Activated gamma-delta T cell (primary cell): ENCODE data around the gene CMTM2.
"Not testable (repeated sequence)": the region's sequence is repeated elsewhere in the genome, so short reads cannot be mapped to it uniquely, and the experiment has no call there.

Experiments used
- DNase-seq: peaks from one replicate; lab custom pipeline; 2025; lab: John Stamatoyannopoulos, UW

CMTM2 gene

GRCh38 chr16:66605979-66606751, 26.9 kb downstream of the CMTM2 start:
- no peak for DNase-seq

DNA sequence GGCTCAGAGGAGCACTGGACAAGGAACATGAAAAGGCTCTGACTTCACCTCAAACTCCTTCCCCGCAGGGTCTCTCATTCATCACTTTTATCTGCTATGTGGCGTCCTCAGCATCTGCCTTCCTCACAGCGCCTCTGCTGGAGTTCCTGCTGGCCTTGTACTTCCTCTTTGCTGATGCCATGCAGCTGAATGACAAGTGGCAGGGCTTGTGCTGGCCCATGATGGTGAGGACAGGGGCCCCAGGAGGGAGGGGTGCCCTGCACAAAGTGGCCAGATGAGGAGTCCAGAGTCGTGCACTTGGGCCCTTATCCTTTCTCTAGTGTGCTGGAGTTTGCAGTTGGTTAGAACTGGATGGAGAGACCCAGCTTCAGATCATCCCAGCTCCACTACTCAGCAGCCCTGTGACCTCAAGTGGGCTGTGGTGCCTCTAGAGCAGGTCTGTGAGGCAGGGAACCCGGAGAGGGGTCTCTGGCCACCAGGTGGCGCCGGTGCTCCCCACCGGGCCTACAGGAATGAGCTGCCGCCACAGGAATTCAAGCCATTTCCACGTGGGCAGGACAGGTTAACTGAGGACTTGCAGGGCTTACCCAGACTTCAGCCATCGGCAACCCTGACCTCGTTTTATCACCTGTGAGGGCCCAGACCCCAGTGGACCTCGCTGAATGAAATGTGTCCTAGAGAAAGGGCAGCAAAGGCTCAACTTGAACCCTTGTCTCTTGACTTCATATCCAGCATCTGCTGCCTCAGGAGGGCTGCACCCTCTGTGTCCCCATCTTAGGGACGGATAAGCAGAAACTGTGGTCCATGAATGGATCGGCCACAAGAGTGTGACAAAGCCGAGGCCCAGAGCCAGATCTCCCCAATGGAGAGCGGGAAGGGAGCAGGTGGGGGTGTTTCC, 29.2 kb downstream of the CMTM2 start:
- DNase-seq: peak; percentile 59

GRCh38 chr16:66609139-66609510, 29.9 kb downstream of the CMTM2 start:
- DNase-seq: no peak

GRCh38 chr16:66610111-66610820, 31.0 kb downstream of the CMTM2 start:
- DNase-seq: no peak

- DNase-seq: not testable (repeated sequence)
Observed at GRCh38 chr16:66611911-66612310, 32.6 kb downstream of the CMTM2 start.

GRCh38 chr16:66612422-66612821, 33.2 kb downstream of the CMTM2 start:
- no peak for DNase-seq

DNA sequence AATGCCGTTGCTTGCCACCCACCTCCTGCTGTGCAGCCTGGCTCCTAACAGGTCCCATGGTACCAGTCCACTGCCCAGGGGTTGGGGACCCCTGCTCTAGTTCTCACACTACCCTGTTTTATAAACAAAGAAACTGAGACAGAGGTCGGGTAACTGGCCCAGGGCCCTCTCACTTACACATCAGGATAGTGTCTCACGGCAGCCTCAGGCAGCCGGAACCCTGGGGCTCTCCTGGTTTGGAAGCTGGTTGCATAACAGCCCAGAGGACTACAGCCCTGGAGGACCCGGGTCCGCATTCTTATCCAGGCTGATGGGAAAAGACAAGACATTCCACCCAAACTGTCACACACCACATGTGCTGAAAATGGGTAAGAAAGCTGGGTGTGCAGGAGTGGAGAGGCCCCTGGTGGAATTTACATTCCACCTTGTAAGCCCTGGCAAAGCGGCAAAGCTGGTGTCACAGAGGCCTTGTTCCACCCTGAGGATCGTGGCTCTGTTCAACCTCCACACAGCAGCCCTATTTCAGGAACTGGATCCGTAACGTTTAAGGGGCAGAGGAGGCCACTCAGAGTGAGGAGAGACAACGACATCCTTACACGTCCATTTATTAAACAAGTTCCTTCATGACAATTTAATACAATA, 35.0 kb downstream of the CMTM2 start:
- no peak for DNase-seq

DNA sequence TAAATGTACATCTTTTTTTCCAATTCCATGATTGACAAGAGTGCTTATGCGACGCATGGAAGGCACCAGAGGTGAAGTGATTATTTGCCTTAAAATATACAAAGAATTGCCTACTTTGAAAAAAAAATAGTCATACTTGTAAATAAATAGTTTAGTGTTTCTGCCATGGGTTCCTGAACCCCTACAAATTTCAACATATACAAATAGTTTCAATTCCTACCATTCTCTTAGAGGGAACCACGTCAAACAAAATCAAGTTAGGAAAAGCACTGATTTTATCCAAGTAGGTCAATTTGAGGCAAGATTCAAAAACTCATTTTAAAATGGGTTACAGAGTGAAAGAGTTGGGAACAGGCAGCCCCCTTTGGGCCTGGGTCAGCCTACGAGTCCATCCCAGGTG, 36.9 kb downstream of the CMTM2 start:
- DNase-seq: no peak

- DNase-seq: no peak
Observed at GRCh38 chr16:66616592-66616991, 37.3 kb downstream of the CMTM2 start.

DNA sequence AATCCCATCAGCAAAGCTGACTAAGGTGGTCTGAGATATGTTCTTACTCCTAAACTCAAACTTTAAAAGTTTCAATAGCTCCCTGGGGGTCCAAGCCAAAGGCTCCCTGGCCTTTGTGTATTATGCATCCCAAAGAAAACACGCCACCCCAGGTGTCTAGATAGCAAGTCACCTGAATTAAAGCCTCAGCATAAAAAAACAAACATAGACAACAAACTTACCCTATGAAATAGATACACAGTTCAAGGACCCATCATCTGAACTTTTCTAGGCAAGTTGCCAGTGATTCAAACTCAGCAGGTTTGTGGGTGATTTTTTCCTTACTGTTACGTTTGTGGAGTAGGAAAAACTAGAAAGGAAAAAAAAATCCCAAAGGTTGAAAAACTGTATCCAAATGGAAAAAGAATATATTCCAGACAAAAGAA, 37.8 kb downstream of the CMTM2 start:
- no peak for DNase-seq

- DNase-seq: no peak
Observed at GRCh38 chr16:66617728-66618127, 38.5 kb downstream of the CMTM2 start.

GRCh38 chr16:66618588-66619375, 39.5 kb downstream of the CMTM2 start:
- no peak for DNase-seq

- no peak for DNase-seq
Observed at GRCh38 chr16:66619534-66620428, 40.5 kb downstream of the CMTM2 start.

DNA sequence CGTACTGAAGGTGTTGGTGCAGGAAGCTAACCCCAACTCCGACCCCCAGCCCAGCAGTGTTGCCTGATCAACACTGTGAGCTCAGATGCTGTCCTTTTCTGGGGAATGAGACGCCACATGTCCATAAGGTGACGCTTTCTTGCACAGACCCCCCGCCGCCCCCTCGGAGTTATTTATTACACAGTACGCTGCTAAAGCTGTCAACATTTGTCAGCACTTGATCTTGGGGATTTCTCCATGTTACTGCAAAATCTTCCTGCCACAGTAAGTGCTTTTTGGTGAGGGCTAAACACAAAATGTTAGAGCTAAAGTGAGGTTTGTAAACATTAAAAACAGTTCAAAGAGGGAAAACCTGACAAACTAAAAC, 41.1 kb downstream of the CMTM2 start:
- no peak for DNase-seq

GRCh38 chr16:66621973-66622372, 42.7 kb downstream of the CMTM2 start:
- no peak for DNase-seq

GRCh38 chr16:66622863-66623262, 43.6 kb downstream of the CMTM2 start:
- DNase-seq: no peak

DNA sequence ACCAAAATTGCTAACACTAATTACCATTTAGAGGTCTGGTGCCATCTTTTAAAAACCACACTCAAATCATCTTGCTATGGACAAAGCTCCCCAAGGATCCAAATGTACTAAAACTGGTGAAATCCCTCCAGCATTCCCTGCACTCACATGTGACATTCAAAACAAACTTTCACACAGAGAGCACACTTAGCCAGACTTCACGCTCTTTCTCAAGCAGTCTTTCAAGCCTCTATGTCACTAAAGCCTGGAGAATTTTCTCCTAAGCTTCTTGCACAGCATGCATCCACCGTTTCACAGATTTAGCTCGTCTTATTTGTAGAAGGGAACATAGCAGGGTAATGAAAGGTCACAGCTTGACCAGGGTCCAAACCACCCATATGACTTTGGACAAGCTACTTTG, 44.5 kb downstream of the CMTM2 start:
- no peak for DNase-seq

GRCh38 chr16:66627611-66628378, 48.5 kb downstream of the CMTM2 start:
- DNase-seq: not testable (repeated sequence)

DNA sequence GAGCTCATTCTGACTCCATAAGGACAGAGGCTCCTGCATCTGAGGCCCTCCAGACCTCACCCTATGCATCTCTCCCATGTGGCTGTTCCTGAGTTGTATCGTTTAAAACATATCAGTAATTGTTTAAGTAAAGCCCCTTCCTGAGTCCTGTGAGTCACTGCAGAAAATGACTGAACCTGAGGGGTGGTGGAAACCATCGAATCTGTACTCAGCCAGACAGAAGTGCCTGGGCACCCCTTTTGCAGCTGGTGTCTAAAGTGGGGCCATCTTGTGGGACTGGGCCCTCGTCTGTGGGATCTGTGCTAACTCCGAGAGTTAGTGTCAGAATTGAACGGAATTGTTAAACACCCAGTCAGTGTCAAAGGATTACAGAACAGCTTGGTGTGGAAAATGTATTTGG, 50.6 kb downstream of the CMTM2 start:
- no peak for DNase-seq
